Endometrial microvascular endothelial cells (primary cell): Measurements from ENCODE around the gene GMDS. TPM values are rescaled to one million over a fixed set of nuclear protein-coding genes. Genes with fewer than 3 reads are reported as not detected.

Experiments used
- in situ Hi-C: cut with HindIII; loops from 2 replicates; pipeline ENCODE4 v1.10.0; 2017; ENCODE audit warnings: low sequenced_read_pairs, low pct_unique_long_range_greater_than_20kb; ENCODE audit errors: inconsistent ontology term
- total RNA-seq: library from RNA; depleted of rRNA; stranded (reverse); fragments of >200 nt; gene quantifications from one replicate; pipeline ENCODE4 v1.2.3, GENCODE V29; 2015; ENCODE audit errors: inconsistent ontology term

The GMDS gene
- total RNA-seq, 1 donor from 2014 or later: 7.4 TPM

DNA sequence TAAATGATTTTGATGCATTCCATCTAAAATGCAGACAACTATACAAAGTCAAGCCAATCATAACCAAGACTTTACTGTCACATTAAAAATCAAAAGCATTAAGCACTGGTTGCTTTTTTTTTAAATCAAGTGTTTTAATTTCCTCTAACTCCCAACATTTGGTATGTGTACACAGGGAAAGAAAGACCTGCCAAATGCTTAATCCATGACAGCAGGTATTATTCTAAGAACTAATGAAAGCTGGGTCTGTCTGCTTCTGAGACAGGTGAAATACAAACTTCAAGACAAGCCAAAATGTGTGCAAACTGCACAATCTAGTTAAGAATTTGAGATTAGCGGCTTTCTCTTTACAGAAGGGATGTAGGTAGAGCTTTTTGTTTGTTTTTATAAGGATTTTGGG lies 126.1 kb downstream of the GMDS start:
- in situ Hi-C loops: loop anchor here (25.0 kb wide), 2 partner anchors 207 to 332 kb away; no protein-coding TSS in a partner anchor

DNA sequence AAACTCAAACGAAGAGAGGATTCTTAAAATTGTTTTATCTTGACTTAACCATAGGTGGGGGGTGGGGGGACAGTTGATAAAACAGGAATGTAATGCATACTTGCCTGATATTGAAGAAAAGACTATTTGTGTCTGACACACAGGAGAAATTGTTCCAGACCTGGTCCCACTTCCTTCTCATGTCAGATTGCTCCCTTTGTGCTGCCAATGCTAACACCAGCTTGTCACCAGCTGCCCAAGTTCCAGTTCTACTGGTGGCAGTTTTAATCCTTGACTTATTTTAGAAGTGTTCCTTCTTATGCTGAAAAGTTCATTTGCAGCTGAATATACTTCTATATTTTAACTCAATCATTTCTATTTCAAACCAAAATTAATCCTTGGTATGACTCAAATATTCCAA lies 127.3 kb downstream of the GMDS start:
- in situ Hi-C loops: loop anchor here (25.0 kb wide), 2 partner anchors 206 to 331 kb away; no protein-coding TSS in a partner anchor

DNA sequence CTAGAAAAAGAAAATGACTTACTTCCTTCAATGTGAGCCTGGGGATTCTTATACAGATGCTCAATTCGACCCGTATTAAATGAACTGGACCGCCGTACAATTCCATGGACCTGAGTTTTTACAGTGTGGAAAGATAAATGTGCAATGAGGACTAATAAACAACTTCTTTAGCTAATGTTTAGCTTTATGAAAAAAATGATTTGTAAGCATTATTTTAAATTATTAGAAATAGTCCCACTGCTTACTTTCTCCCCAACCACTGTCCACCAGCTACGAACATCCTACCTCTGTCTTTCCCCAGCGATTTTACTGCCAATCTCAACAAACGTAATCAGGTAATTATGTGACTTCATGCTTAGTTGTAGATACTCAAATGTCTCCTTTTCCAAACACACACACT lies 128.0 kb downstream of the GMDS start:
- in situ Hi-C loops: loop anchor here (25.0 kb wide), 2 partner anchors 205 to 330 kb away; no protein-coding TSS in a partner anchor

DNA sequence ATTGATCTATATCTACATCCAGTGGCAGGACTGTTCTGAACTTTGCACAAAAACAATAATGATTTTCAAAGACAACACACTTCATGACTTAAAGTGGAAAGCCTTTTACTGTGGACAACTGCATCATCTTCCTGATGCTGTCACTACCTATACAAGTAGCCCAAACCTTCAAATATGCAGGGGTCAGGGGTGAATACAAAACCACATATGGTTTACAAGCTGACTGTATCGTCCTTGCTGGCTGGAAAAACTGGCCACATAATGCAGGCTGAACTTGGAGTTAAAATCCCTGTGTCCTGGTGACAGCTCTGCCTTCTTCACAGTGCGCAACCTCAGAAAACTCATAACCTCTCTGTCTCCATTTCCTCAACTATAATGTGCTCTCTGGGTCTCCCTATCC lies 128.9 kb downstream of the GMDS start:
- in situ Hi-C loops: loop anchor here (25.0 kb wide), 2 partner anchors 204 to 329 kb away; no protein-coding TSS in a partner anchor

DNA sequence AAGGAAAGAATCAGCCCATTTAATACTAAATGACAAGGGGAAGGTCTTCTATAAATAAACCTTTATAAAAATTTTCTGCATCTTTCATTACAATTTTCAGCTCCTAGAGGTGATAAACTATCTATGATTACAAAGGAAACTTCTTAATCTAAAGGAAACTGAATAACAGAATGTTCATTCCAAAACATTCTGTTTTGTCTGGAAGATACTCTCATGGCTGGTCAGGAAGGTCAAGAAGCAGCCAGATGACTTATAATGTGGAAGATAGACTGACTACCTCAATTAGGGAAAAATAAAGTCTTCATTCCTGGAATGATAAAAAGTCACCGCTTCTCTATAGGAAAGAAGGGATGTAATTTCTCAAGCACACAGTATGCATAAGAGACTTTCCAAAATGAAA lies 131.3 kb downstream of the GMDS start:
- in situ Hi-C loops: loop anchor here (25.0 kb wide), 2 partner anchors 202 to 327 kb away; no protein-coding TSS in a partner anchor

DNA sequence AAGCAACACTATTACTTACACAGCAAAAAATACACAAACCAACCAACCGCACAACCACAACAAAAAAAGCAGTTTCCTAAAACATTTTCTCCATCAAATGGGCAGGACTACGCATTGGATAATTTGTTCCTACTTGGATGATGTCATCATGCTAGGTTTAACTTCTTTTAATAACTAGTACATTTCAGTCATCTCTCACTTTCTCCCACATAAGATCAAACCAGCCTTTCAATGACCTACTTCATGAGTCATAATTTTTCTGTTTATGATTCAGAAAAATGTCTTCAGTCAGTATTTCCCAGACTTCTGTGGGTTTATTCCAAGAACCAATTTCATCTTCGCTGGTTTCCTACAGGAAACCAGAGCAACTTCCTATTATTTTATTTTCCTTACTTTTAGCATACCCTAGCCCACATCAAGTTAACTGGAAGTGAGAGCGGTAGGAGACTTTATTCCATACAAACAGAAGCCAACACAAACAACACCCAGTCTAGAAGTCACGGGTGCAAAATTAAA lies 134.2 kb downstream of the GMDS start:
- in situ Hi-C loops: loop anchor here (25.0 kb wide), 2 partner anchors 199 to 324 kb away; no protein-coding TSS in a partner anchor

DNA sequence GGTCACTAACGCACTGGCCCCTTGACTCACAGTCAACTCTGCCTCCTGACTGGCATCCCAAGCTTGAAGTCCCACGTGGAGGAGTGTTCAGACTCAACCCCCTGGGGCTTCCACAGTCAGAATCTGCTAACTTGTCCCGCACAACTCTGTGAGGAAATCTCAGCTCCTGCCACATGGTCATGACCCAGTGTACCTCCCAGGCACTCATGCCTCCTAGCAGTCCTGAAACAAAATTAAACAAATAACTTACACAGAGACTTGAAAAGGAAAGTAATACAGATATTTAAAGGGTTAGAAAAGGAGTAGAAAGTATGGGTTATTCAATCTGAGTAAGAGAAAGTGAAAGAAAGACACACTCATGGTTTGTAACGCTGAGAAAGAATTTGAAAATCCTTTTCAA lies 134.9 kb downstream of the GMDS start:
- in situ Hi-C loops: loop anchor here (25.0 kb wide), 2 partner anchors 198 to 323 kb away; no protein-coding TSS in a partner anchor

DNA sequence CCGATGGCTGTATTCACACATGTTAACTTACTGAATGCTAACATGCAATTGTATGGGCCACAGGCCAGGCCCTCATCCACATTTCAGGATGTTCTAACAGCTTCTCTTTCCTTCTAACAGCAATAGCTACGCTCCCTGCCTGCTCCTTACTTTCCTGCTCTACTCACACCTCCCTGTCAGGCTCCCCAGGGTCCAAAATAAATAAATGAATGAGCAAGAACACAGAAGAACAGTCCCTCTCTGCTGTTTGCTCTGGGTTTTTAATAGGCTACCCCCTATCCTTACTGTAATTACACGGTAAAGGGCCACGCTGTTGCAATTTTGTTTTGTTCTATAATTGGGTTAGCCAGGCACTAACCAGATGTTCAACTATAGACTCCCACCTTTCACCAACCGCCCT lies 135.6 kb downstream of the GMDS start:
- in situ Hi-C loops: loop anchor here (10.0 to 25.0 kb wide), 3 partner anchors 197 to 525 kb away; no protein-coding TSS in a partner anchor

DNA sequence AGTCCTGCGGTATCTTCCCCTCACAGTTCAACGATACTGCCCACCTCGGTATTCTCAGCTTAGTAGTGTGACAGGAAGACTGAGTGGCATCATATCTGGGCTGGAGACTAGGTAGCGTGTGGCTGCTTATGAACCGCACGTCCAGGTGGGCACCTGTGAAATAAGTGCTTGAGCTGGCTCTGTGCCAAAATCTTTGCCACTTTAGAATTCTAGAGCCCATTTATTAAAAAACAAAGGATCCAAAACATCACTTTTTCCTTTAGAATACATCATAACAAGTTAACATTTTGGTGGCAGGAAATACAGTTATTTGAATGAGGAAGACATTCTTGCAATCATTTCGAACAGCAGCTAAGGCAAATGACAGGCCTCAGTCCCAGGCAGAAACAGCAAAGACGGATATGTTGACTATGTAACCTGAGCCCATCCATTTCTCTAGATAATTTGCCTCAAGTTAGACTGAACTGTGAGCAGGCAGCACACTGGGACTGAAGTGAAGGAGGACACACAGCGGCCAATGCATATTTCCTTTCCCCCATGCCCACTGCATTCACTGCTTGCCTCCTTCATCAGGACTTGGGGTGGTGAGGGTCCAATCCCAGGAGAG lies 136.6 kb downstream of the GMDS start:
- in situ Hi-C loops: loop anchor here (10.0 to 25.0 kb wide), 3 partner anchors 197 to 526 kb away; no protein-coding TSS in a partner anchor

DNA sequence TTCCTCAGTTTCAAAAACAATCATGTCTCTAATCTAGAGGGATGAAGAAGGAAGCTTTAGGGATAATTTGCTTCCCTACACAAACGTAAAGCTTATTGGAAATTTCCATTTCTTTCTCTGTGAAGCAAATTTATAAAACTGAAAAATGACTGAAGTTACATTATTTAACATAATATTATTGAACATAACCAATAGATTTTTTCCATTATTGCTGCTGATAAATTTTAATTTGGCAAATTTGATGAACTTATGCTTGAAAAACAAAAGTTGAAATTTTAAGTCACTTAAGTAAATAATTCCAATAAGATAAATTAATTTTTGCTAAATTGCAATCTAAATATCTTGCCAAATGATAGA lies 140.9 kb downstream of the GMDS start:
- in situ Hi-C loops: loop anchor here (5.0 to 25.0 kb wide), 5 partner anchors 93 to 530 kb away; no protein-coding TSS in a partner anchor

DNA sequence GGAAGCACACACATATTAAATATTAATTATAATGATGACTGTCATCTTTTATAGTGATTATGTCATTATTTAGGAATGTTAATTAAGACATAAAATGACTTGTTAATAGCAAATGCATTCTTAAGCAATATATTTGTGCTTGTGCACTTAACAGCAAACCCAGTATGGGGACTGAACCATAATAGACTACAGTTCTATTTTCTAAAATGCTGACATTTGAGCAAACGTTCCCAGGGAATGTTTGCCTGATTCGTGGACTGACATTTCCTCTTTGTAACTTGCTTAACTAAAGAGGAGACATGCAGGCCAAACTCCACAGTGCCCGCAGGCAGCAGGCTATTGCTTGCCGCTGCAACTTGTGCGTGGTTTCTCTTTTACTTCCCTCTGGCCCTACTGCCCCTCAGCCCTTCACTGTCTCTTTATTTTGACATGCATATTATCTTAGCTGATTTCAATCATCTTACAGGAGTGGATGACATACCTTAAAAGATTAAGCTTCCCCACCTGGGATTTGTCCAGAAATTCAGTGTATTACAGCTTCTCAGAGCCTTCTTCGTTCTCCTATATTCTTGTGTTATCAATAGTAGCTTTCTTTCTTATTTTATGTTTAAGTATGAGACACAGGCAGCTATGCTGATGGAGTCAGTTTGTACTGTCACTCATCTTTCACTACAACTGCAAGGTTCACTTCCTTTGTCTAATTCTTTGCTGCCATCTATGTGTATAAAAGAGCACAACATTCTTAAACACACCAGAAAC lies 141.5 kb downstream of the GMDS start:
- in situ Hi-C loops: loop anchor here (5.0 to 25.0 kb wide), 5 partner anchors 93 to 531 kb away; no protein-coding TSS in a partner anchor

DNA sequence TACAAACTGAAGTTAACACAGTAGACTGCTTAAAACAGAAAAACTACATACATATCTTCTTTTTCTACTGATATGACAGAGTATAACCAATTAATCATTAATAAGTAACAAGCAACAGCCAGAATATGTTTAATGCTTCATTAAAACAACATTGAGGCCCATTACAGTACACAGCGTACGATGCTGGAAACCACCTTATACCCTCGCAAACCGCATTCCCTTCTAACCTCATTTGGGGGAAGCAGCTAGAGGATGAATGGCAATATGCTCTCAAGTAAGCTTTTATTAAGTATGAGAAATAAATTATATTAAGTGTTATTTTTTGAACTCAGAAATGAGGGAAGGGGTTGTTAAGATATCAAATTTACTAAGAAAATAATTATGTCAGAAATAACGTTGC lies 142.4 kb downstream of the GMDS start:
- in situ Hi-C loops: loop anchor here (5.0 to 25.0 kb wide), 5 partner anchors 94 to 532 kb away; no protein-coding TSS in a partner anchor

DNA sequence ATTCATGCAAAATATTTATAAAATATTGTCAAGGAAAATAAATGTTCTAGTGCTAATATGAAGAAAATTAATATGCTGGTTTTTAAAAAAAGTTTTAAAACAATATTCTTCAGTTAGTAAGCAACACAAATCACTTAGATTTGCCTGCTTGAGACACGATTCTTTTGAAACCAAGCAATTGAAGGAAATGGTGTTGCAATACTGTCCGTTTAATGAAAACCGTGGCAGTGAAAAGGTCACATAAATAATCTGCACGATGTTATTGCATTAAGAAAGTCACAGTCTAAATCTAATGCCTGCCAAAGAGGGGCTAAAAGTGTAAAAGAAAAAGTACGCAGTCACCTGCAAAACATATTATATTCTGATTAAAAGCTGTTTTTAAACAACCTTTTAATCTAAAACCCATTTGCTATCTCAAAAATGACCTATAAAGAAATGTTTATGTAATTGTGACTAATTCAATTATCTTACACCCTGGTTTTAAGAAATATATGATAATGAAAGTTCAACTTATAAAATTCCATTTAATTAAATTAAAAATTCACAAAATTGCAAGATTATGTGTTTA lies 143.0 kb downstream of the GMDS start:
- in situ Hi-C loops: loop anchor here (5.0 to 25.0 kb wide), 5 partner anchors 95 to 532 kb away; no protein-coding TSS in a partner anchor

DNA sequence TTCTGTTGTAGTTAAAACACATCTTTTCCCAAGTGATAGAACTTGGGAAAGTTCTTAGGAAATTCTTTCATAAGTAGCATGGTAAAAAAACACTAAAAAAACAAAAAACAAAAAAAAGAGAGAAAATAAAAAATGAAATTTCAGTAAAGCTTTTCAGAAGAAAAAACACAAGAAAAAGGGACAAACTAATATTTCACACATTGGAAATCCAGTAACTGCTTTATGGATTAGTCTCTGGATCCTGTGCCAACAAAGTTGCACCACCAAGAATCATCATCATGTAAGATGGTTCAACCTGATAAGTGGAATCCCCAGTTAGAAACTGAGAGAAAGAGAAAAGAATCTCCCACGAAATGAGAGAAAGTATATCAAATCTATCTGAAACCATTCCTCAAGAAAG lies 144.2 kb downstream of the GMDS start:
- in situ Hi-C loops: loop anchor here (5.0 to 25.0 kb wide), 5 partner anchors 96 to 534 kb away; no protein-coding TSS in a partner anchor

DNA sequence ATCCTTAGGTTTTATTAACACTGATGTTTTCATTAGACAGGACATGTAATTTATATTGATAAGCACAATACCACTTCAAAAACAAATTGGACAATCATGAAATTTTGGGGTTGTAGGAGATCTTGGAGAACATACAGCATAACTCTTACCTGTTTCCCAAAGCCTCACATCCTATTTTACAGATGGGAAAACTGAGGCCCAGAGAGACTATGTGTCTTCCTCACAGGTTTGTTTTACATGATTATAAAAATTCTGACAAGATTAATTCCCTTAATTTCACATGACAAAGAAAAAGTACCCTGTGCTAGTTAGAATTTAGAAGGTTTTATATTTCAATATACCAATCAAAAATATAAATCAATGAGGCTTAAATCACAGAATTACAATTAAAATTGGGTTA lies 145.5 kb downstream of the GMDS start:
- in situ Hi-C loops: loop anchor here (5.0 to 25.0 kb wide), 5 partner anchors 97 to 535 kb away; no protein-coding TSS in a partner anchor

DNA sequence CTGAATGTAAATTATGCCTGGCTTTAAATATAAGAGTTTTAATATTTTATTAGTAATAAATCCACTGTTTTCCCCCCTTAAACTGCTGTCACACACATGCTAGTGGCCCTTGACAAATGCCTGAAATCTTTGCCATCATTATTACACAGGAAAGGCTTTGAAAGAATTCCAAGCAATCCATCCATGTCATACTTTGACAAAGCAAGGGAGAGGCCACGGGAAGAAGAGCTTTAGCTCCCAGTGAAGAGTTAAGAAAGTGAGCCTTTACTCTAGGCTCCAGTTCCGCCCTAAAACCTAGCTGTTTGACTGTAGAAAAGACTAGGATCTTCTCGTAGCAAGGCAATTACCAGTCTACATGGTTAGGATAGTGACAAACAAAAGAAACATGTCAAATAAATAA lies 147.9 kb downstream of the GMDS start:
- in situ Hi-C loops: no loop called here

DNA sequence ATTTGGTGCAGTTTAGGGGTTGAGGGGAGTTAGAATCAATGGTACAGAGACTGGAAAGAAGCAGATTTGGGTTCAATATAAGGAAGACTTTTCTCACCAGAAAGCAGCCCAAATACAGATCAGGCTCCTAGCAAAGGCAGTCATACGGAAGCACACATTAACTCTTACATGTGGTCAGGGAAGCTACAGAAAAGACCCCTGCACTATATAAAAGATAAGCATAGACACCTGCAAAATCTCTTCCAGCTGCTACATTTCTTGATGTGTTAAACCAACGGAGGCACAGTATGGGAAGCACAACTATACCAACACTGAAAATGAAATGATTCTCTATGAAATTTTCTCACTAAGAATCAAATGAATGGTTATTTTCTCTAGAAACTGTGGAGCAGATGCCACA lies 150.8 kb downstream of the GMDS start:
- in situ Hi-C loops: no loop called here

DNA sequence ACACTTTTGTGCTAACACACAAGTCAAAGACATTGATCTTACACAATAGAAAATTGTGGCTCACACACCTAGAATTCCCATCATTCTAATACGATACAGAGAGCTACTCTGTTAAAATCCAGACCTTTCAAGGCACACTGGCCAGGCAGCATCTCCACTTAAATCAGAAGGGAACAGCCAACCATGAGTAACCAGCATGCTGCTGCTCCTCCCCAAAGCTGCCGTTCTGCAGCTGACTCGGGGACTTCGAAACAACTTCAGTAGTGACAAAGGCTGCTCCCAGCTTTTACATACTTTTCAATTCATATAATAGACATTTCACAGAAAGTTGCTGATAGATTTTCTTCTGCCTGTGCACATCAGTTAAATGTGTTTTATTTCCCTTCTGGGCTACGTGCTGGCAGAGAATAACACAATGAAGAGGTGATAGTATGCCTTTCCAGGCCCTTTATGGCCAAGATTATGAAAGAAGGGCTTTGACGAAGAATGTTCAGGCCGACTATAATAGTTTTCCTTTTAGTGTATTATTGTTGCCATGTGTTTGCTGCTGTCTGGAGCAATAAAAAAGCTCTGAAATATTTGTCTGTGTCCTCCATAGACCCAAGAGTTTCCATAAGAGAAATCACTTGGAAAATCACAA lies 159.0 kb downstream of the GMDS start:
- in situ Hi-C loops: no loop called here

DNA sequence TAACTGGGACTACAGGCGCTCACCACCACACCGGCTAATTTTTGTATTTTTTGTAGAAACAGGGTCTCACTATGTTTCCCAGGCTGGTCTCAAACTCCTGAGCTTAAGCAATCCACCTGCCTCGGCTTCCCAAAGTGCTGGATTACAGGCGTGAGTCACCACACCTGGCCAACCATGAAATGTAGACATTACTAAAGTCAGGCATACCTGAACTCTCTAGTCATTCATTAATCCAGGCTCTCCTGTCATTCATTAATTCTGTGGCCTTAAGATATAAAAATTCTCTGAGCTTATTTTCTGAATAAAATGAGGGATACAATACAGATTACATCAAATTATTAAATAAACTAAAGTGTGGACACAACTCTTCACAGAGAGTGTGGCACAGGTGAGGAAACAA lies 159.7 kb downstream of the GMDS start:
- in situ Hi-C loops: no loop called here
